GM23248 (cell line): Measurements from ENCODE around the gene TTC24.

Experiments used
- EZH2 ChIP-seq: fragments of 200-600 bp; sonication (generic); IDR thresholded peaks from 2 replicates; pipeline ENCODE4 v1.6.1; 2018; ENCODE audit warnings: antibody characterized with exemption, mild to moderate bottlenecking; ENCODE audit not compliant: insufficient read depth, poor library complexity, severe bottlenecking
- EZH2phosphoT487 ChIP-seq: fragments of 200-600 bp; sonication (generic); IDR thresholded peaks from 2 replicates; pipeline ENCODE4 v1.6.1; 2018; ENCODE audit warnings: antibody characterized with exemption, moderate library complexity, mild to moderate bottlenecking, low read depth; ENCODE audit not compliant: insufficient read depth

DNA sequence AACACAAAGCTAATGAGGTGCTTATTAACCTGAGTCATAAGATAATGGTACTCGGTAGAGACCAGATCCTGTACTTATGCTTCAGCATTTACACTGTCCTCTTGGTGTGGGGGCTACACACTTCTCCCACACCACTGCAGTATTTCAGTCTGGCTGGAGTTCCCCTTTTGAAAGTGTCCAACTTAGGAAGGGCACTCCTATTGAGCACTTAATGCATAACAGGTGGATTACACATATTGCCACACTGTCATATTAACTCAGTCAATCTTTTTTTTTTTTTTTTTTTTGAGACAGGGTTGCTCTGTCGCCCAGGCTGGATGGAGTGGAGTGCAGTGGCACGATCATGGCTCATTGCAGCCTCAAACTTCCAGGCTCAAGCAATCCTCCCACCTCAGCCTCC is 20.3 kb downstream of the TTC24 start:
- TF ChIP-seq EZH2phosphoT487 = no peak
- no peak for TF ChIP-seq EZH2
